ENCODE measurements around the gene GPR39. TPM values are rescaled to one million over a fixed set of nuclear protein-coding genes. Genes with fewer than 3 reads are reported as not detected.
"Not testable (repeated sequence)": the region's sequence is repeated elsewhere in the genome, so short reads cannot be mapped to it uniquely, and the experiment has no call there.

Gene GPR39
- total RNA-seq, 4 donors from 2014 or later: 0.52 to 53.2 (median 6.8) TPM; not detected in 1

DNA sequence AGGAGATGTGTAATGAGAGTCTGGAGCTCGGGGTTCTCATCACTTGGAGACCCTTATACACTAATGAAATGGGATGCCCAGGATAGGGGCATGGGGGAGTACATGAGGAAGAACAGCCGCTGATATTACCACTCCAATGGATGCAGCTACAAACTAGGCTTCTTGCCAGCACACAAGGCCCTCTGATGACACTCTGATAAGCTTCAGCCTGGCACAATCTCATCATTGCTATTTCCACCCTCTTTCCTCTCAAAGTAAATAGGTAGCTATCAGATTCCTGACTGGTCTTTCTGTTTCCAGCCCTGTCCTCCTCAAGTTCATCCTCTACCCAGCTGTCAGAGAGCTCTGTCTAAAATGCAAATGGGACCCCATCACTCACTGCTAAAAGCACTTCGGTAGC, 103.0 kb downstream of the GPR39 start:
- H3K4me1 ChIP-seq: no peaks in the 10 kb centered on the region
- no peaks in the 10 kb centered on the region for H3K9me3 ChIP-seq
- DNase-seq: no peak
- intact Hi-C loops (cut with DNase I; ENCODE audit: low total_unique reads): no loop called here
- TF ChIP-seq, protein P1, sequence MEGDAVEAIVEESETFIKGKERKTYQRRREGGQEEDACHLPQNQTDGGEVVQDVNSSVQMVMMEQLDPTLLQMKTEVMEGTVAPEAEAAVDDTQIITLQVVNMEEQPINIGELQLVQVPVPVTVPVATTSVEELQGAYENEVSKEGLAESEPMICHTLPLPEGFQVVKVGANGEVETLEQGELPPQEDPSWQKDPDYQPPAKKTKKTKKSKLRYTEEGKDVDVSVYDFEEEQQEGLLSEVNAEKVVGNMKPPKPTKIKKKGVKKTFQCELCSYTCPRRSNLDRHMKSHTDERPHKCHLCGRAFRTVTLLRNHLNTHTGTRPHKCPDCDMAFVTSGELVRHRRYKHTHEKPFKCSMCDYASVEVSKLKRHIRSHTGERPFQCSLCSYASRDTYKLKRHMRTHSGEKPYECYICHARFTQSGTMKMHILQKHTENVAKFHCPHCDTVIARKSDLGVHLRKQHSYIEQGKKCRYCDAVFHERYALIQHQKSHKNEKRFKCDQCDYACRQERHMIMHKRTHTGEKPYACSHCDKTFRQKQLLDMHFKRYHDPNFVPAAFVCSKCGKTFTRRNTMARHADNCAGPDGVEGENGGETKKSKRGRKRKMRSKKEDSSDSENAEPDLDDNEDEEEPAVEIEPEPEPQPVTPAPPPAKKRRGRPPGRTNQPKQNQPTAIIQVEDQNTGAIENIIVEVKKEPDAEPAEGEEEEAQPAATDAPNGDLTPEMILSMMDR (IDR thresholded peaks at IDR 0.05): no peak
- no peak for TF ChIP-seq POLR2A (IDR thresholded peaks at IDR 0.05)
- no peaks in the 10 kb centered on the region for H3K36me3 ChIP-seq
- no peaks in the 10 kb centered on the region for H3K27me3 ChIP-seq
- H3K27ac ChIP-seq: no peak overlapping the region
- no peak overlapping the region for H3K4me3 ChIP-seq

DNA sequence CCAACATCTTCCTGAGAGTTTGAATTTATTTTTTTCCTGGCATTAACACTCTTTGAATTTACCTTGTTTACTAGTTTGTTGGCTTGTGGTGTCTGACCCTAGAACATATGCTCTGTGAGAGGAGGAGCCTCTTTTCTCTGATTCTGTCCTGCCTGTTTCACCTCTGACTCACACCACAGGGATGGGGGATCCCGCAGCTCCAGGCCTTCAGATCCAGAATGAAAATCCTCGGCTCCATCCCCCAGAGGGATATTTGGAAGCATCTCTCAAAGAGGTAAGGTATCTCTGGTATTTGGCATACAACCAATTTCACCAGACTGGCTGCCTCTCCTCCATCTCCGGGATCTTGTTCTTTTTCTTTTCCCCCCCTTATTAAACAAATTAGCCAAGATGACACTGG, 104.7 kb downstream of the GPR39 start:
- Histone ChIP-seq H3K27ac (no peak overlapping the region), H3K36me3 (no peaks in the 10 kb centered on the region), H3K9me3 (no peaks in the 10 kb centered on the region), H3K4me1 (no peaks in the 10 kb centered on the region), H3K4me3 (no peak overlapping the region), H3K27me3 (no peaks in the 10 kb centered on the region)
- TF ChIP-seq POLR2A (IDR thresholded peaks at IDR 0.05): no peak
- TF ChIP-seq, protein P1 (IDR thresholded peaks at IDR 0.05): no peak
- intact Hi-C loops (cut with DNase I; ENCODE audit: low total_unique reads): no loop called here
- no peak for DNase-seq

GRCh38 chr2:132522901-132523300, 106.3 kb downstream of the GPR39 start:
- no peak for DNase-seq
- no peak overlapping the region for H3K27ac ChIP-seq

GRCh38 chr2:132537061-132537460, 120.5 kb downstream of the GPR39 start:
- H3K9me3 ChIP-seq; H3K36me3 ChIP-seq; intact Hi-C loops (cut with DNase I; ENCODE audit: low total_unique reads); H3K27ac ChIP-seq; H3K4me1 ChIP-seq; H3K27me3 ChIP-seq; H3K4me3 ChIP-seq; DNase-seq: not testable (repeated sequence)

More at GRCh38 chr2:132522901-132523300, 106.3 kb downstream of the GPR39 start:
- no peak overlapping the region for H3K4me3 ChIP-seq
- H3K27me3 ChIP-seq: no peaks in the 10 kb centered on the region
- no peak for TF ChIP-seq POLR2A (IDR thresholded peaks at IDR 0.05)
- TF ChIP-seq, protein P1 (IDR thresholded peaks at IDR 0.05): no peak
- H3K4me1 ChIP-seq: no peaks in the 10 kb centered on the region
- no peaks in the 10 kb centered on the region for H3K36me3 ChIP-seq
- H3K9me3 ChIP-seq: no peaks in the 10 kb centered on the region
- intact Hi-C loops (cut with DNase I; ENCODE audit: low total_unique reads): no loop called here

- H3K27ac ChIP-seq: no peak overlapping the region
- no peaks in the 10 kb centered on the region for H3K36me3 ChIP-seq
- H3K4me1 ChIP-seq: no peaks in the 10 kb centered on the region
- H3K27me3 ChIP-seq: no peaks in the 10 kb centered on the region
- no peak overlapping the region for H3K4me3 ChIP-seq
- DNase-seq: no peak
- TF ChIP-seq, protein P1 (IDR thresholded peaks at IDR 0.05): no peak
- TF ChIP-seq POLR2A (IDR thresholded peaks at IDR 0.05): no peak
- no peaks in the 10 kb centered on the region for H3K9me3 ChIP-seq
- intact Hi-C loops (cut with DNase I; ENCODE audit: low total_unique reads): no loop called here
Observed at GRCh38 chr2:132538331-132538855, 121.8 kb downstream of the GPR39 start.

DNA sequence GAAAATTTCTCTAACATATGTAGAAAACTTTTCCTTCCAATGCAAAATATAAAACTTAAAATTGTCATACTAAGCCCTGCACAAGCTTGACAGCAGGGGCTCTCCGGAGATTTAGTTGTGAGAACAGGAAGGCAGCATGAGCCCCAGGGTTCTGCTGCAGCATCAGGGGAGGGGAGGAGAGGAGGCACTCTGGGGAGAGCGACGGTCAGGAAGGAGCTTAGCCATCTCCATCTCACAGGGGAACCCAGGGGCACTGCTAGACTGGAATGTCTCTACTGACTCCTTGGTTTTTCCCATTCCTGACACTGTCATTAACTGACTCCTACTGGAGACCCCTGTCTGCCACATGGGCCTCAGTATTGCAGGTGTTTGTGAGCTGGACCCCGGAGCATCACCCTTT, 123.6 kb downstream of the GPR39 start:
- intact Hi-C loops (cut with DNase I; ENCODE audit: low total_unique reads): no loop called here
- Histone ChIP-seq H3K4me1 (no peaks in the 10 kb centered on the region), H3K9me3 (no peaks in the 10 kb centered on the region), H3K27me3 (no peaks in the 10 kb centered on the region), H3K36me3 (no peaks in the 10 kb centered on the region), H3K27ac (no peak overlapping the region), H3K4me3 (no peak overlapping the region)
- no peak for TF ChIP-seq POLR2A (IDR thresholded peaks at IDR 0.05)
- TF ChIP-seq, protein P1 (IDR thresholded peaks at IDR 0.05): no peak
- no peak for DNase-seq

All from uterus (tissue), 4 donors.